IPS-18c (cell line): Measurements from ENCODE around the gene MAFG.

Source experiments
- H3K4me3 ChIP-seq: 2 replicates; pipeline ENCODE4 v1.7.0; 2013; ENCODE audit warnings: low read depth, mild to moderate bottlenecking, low read length, moderate library complexity; ENCODE audit not compliant: insufficient read depth
- H3K9me3 ChIP-seq: one replicate; pipeline ENCODE4 v1.6.1; 2013; ENCODE audit warnings: mild to moderate bottlenecking, low read length, moderate library complexity; ENCODE audit not compliant: control insufficient read depth, insufficient read depth

MAFG gene

GRCh38 chr17:81947189-81947588, 19.7 kb upstream of the MAFG start, which contains the start of gene MYADML2:
MYADML2 (minus strand) TSS chr17:81947233; CDS start chr17:81941741, 5,492 bp downstream.
- Histone ChIP-seq H3K4me3 (no peak within 1 kb of the TSS), H3K9me3 (no peaks in the 10 kb centered on the region)

GRCh38 chr17:81944858-81945257, 17.3 kb upstream of the MAFG start:
- Histone ChIP-seq H3K4me3 (no peak overlapping the region), H3K9me3 (no peaks in the 10 kb centered on the region)

DNA sequence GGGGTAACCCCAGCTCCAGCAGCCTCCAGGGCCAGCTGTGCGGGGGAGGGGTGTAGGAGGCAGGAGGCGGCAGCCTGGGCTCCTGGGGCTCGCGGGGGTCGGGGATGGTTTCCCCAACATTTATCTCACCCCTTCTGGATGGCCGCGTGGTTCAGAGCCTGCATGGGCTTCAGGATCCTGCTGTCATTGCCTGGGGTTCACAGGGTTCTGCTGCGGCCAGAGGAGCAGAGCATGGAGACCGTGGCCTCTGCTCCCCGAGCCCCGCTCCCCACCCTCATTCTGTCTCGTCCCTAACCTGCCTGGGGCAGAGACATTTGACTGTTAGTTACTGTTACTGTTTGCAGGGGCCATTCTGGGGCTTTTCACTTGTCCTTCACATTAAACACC, 14.6 kb upstream of the MAFG start:
- Histone ChIP-seq H3K9me3 (no peaks in the 10 kb centered on the region), H3K4me3 (0 out of 2 replicates have a peak overlapping the region, but pooled peaks have one; percentile 9)

GRCh38 chr17:81941484-81942166, 14.1 kb upstream of the MAFG start:
- 0 out of 2 replicates have a peak overlapping the region, but pooled peaks have one; percentile 9 for H3K4me3 ChIP-seq
- no peaks in the 10 kb centered on the region for H3K9me3 ChIP-seq

GRCh38 chr17:81940538-81941483, 13.3 kb upstream of the MAFG start:
- Histone ChIP-seq H3K9me3 (no peaks in the 10 kb centered on the region), H3K4me3 (no peak overlapping the region)

- no peaks in the 10 kb centered on the region for H3K9me3 ChIP-seq
These were observed 12.4 kb upstream of the MAFG start for GRCh38 chr17:81939881-81940385.

DNA sequence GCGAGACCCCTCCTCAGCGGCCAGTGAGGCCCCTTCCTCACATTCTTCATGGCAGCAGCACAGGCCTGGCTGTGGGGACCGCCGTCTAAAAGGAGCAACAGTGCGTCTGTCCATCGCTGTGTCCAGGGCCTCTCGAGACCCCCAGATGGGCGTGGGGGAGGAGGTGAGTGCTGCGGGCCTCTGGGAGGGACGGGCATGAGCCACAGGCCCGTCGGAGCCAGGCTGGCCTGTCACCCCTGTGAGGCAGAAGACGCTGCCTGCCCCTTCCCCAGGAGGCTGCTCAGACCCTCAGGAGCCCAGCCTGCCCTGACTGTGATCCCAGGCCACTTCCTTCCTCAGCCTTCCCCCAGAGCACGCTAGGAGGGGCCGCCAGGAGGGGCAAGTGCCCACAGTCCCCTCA, 11.7 kb upstream of the MAFG start:
- no peak overlapping the region for H3K4me3 ChIP-seq
- H3K9me3 ChIP-seq = no peaks in the 10 kb centered on the region

More at GRCh38 chr17:81939881-81940385, 12.4 kb upstream of the MAFG start:
- no peak overlapping the region for H3K4me3 ChIP-seq

GRCh38 chr17:81935709-81936084, 8.2 kb upstream of the MAFG start:
- Histone ChIP-seq H3K4me3 (no peak overlapping the region), H3K9me3 (no peaks in the 10 kb centered on the region)

GRCh38 chr17:81934850-81935708, 7.5 kb upstream of the MAFG start:
- Histone ChIP-seq H3K9me3 (no peaks in the 10 kb centered on the region), H3K4me3 (no peak overlapping the region)

- Histone ChIP-seq H3K9me3 (no peaks in the 10 kb centered on the region), H3K4me3 (no peak overlapping the region)
These were observed 6.7 kb upstream of the MAFG start for GRCh38 chr17:81934098-81934757.

- no peaks in the 10 kb centered on the region for H3K9me3 ChIP-seq
- no peak overlapping the region for H3K4me3 ChIP-seq
These were observed 5.7 kb upstream of the MAFG start for GRCh38 chr17:81933178-81933699.

DNA sequence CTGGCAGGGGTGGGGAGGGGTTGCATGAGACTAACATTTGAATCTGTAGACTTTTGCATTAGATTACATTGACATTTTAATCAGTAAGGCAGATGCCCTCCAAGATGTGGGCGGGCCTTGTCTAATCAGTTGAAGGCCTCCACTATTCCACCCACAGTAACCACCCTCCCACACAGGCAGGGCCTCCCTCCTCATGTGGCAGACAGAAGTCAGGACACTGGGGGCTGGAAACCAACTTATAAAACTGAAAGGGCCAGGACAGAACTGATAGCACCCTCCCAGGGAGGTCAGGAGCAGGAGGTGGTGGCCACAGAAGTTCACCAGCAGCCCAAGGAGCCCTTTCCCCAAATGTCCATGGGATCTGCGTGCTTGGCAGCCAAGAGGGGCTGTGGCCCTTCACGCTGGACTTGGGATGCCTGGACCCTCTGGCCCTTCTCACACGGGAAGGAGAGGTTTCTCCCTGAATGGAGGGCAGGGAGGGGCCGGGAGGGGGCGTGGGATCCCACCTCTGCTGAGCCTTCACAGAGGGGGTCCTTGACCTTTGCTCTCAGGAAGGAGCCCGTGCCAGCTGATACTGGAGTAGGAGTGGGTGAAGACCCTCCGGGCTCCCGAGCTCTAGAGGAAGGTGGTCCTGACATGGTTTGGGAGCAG, 4.9 kb upstream of the MAFG start:
- H3K9me3 ChIP-seq = no peaks in the 10 kb centered on the region

GRCh38 chr17:81931557-81932332, 4.2 kb upstream of the MAFG start:
- Histone ChIP-seq H3K4me3 (no peak overlapping the region), H3K9me3 (no peaks in the 10 kb centered on the region)

More for the DNA sequence above, 4.9 kb upstream of the MAFG start:
- H3K4me3 ChIP-seq = no peak overlapping the region

DNA sequence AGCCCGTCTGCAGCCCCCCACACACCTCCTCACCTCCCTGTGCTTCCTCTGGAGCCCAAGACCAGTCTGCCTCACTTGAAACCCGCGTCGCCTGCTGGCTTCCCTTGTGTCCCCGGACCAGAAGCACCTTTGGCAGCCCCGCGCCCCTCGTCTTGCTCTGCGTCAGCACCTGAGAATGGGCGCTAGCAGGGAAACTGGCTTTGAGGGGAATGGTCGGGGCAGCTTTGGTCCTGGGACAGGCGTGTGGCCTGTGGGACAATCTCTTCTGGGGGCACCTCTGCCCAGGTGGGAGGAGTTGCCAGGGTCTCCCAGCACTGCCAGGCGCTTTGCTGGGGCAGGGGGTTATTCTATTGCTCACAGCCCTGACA, 3.6 kb upstream of the MAFG start:
- Histone ChIP-seq H3K4me3 (no peak overlapping the region), H3K9me3 (no peaks in the 10 kb centered on the region)
